ENCODE measurements around the gene ADARB1.

ADARB1 gene

DNA sequence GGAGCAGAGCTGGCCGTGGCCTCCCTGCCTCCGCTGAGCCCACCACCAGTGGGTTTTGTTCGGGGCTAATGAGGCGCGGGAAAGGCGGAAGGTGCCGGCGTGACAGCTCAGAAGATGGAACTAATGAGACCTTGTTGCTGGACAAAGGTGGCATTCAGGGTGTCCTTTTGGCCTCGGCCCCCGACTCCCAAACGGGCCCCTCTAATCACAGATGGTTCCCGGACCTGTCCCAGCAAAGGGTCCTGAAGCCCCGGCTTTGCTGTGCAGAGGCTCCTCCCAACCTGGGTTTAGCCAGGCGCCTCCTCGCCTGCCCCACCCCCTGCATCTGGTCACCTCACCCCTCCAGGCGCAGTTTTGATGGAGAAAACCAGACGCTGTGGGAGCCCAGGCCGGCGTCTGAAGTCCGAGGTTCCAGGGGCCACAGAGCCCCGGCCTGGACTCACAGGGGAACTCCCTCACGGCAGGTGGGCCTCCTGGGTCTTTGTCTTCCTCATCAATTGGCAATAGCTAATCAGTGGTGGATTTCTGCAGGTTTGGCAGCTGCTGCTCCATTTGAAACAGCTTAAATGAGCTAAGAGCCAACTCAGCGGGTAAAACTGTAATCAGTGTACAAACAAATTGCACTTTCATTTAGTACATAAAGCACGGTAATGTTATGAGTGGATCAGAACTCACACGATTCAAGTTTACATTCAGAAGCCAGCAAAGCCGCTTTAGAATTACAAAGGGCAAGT, 44.3 kb upstream of the ADARB1 start:
- no peak for DNase-seq (ENCODE audit: low read depth)
- no peak for TF ChIP-seq CTCF (conservative IDR thresholded peaks at IDR 0.05; ENCODE audit: low read depth, low read length)
- no peak overlapping the region for H3K4me3 ChIP-seq (ENCODE audit: low read length)

GRCh38 chr21:45030682-45031570, 43.5 kb upstream of the ADARB1 start:
- no peak for DNase-seq (ENCODE audit: low read depth)
- H3K4me3 ChIP-seq (ENCODE audit: low read length), result no peak overlapping the region
- TF ChIP-seq CTCF (conservative IDR thresholded peaks at IDR 0.05; ENCODE audit: low read depth, low read length), result no peak

DNA sequence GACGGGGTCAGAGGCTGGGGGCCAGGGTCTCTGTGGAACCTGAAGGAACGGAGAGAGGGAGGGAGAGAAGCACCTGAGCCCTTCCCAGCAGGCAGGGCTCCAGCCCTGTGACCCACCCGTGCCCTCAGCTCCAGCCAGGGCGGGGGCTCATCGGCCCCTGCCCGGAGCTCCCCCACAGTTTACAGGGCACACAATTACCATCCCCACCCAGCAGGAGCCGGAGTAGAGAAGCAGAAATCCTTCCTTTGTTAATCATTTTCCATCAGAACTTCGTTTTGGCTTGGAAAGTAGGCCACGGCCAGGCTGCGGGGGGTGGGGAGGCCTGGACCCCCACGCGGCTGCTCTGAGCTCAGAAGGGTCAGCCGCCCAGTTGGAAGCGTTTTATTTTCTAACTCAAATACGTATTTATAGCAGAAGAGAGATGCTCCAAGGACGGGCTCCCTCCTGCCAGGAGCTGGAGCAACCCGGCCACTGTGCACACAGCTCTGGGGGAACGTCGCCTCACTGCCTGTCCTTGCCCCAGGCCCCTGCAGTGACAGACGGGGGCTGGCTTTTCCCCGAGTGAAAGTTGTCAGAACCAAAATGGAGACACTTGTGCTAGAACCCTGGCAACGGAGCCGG, 42.7 kb upstream of the ADARB1 start:
- no peak for DNase-seq (ENCODE audit: low read depth)
- H3K4me3 ChIP-seq (ENCODE audit: low read length), result no peak overlapping the region
- no peak for TF ChIP-seq CTCF (conservative IDR thresholded peaks at IDR 0.05; ENCODE audit: low read depth, low read length)

- no peak for DNase-seq (ENCODE audit: low read depth)
- no peak overlapping the region for H3K4me3 ChIP-seq (ENCODE audit: low read length)
- no peak for TF ChIP-seq CTCF (conservative IDR thresholded peaks at IDR 0.05; ENCODE audit: low read depth, low read length)
Measured at GRCh38 chr21:45032332-45032731, 42.0 kb upstream of the ADARB1 start.

DNA sequence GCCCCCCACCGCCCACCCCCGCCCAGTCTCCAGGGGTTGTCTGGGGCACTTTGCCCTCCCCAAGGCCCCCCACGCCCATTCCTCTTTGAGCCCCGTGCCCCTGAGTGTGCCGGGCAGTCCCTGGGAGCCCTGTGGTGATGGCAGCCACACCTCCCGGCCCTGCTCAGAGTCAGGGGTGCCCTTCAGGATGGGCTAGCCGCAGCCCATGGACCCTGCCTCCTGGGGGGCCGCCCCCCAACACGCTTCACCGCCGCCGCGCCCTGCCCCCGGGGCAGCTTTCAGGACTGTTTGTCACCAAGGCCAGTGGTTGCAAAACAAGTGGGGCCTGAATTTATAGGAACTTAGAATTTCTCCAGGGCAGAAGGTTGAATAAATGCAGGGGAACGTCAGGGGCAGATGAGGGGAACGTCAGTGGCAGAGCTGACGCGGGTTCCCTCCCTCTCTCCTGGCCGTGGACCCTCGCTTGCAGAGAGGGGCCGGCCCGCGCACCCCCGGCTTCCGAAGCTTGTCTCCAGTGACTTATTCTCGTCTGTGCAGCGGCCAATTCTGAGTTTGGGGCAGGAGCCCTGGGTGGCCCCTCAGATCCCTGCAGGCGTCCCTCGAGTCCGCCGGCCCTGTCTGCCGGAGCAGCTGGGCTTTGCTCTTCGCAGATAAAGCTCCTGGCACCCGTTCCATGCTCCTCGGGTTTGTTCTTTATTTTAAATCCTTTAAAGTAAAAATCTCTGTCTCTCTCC, 41.2 kb upstream of the ADARB1 start:
- TF ChIP-seq CTCF (conservative IDR thresholded peaks at IDR 0.05; ENCODE audit: low read depth, low read length), result no peak
- no peak for DNase-seq (ENCODE audit: low read depth)
- no peak overlapping the region for H3K4me3 ChIP-seq (ENCODE audit: low read length)

DNA sequence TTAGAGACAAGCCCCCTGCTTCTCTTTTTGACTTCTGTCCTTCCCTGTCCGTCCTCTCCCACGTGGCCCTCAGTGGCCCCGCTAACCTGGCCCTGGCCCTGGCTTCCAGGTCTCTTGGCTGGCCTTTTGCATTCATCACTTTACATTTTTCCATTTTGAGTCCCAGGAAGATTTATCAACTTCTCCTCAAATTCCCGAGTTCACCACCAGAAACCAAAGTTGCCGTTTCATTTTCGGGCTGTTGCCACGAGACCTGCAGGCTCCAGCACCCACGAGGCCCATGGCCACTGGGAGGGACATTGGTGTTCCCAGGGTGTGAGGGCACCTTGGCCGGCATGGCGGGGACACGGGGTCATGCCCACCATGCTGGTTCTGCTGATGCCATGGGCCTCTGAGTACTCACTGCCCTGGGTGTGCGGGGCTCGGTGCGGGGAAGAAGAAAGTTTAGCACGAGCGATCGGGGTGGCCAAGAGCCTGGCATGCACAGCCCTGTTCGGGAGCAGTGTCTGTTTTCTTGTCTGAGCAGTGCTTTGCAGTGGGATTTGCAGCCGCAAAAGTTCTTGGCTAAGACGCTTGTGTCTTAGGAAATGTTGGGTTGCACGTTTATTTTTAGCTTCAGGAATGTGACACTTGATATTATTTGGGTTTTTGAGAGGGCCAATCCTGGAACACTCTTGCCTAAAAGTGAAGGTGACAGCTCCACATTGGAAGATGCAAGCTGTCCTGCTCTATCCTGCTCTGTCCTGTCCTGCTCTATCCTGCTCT, 40.4 kb upstream of the ADARB1 start:
- DNase-seq (ENCODE audit: low read depth), result no peak
- no peak for TF ChIP-seq CTCF (conservative IDR thresholded peaks at IDR 0.05; ENCODE audit: low read depth, low read length)
- H3K4me3 ChIP-seq (ENCODE audit: low read length), result no peak overlapping the region
